Hindlimb muscle (tissue), 1 donor: ENCODE measurements around the gene PLEKHN1. TPM values are rescaled to one million over a fixed set of nuclear protein-coding genes. Genes with fewer than 3 reads are reported as not detected.

Source experiments
- polyA plus RNA-seq: library from polyadenylated mRNA; unstranded; fragments of 120-200 nt; gene quantifications from one replicate; pipeline ENCODE4 v1.2.1, GENCODE V29; 2013; ENCODE audit not compliant: insufficient read length

Gene PLEKHN1
- polyA plus RNA-seq, 1 donor, result 0.13 TPM

Other genes starting within 250 kb of the PLEKHN1 start
- 2.7 TPM for gene SAMD11, start 42.6 kb upstream of the PLEKHN1 start, polyA plus RNA-seq
- gene NOC2L, start 7.2 kb upstream of the PLEKHN1 start, polyA plus RNA-seq, result 48.2 TPM
- gene KLHL17, start 5.9 kb upstream of the PLEKHN1 start, polyA plus RNA-seq, result 6.0 TPM
- 2.1 TPM for gene PERM1, start 15.6 kb downstream of the PLEKHN1 start, polyA plus RNA-seq
- gene HES4, start 33.6 kb downstream of the PLEKHN1 start, polyA plus RNA-seq, result 24.1 TPM
- 8.9 TPM for gene ISG15, start 47.0 kb downstream of the PLEKHN1 start, polyA plus RNA-seq
- 51.3 TPM for gene AGRN, start 53.6 kb downstream of the PLEKHN1 start, polyA plus RNA-seq
- gene RNF223, start 107.8 kb downstream of the PLEKHN1 start, polyA plus RNA-seq, result 0.31 TPM
- 7.8 TPM for gene C1orf159, start 149.6 kb downstream of the PLEKHN1 start, polyA plus RNA-seq
- 0.25 TPM for gene TTLL10, start 207.4 kb downstream of the PLEKHN1 start, polyA plus RNA-seq
- gene TNFRSF18, start 240.1 kb downstream of the PLEKHN1 start, polyA plus RNA-seq, result 4.1 TPM
- 3.2 TPM for gene TNFRSF4, start 247.7 kb downstream of the PLEKHN1 start, polyA plus RNA-seq